ENCODE measurements around the gene LRRC4C. TPM values are rescaled to one million over a fixed set of nuclear protein-coding genes. Genes with fewer than 3 reads are reported as not detected.

Gene LRRC4C
- total RNA-seq, 2 experiments from 2014 or later, result not detected

- Histone ChIP-seq H3K4me1 (ENCODE audit: insufficient read depth, low read length) (no peaks in the 10 kb centered on the region), H3K27ac (ENCODE audit: low read depth in 1 of 2, low read length in 2 of 2) (no peak overlapping the region), H3K9me3 (ENCODE audit: control insufficient read depth in 1 of 2, insufficient read depth in 1 of 2, low read length in 2 of 2) (peaks cover 10 to 14% of the 10 kb centered on the region in 2 experiments), H3K4me3 (ENCODE audit: low read length) (no peak overlapping the region), H3K36me3 (ENCODE audit: insufficient read depth, low read length) (no peaks in the 10 kb centered on the region), H3K27me3 (ENCODE audit: control insufficient read depth in 1 of 2, insufficient read depth in 2 of 2, low read length in 2 of 2) (no peaks in the 10 kb centered on the region)
- ATAC-seq (ENCODE audit: poor library complexity) (no peak), DNase-seq (no peak)
- Mint-ChIP-seq H3K36me3 (ENCODE audit: low read depth) (no peaks in the 10 kb centered on the region), H3K9me3 (peaks cover 4% of the 10 kb centered on the region), H3K27ac (no peak overlapping the region), H3K4me3 (no peak overlapping the region), H3K27me3 (no peaks in the 10 kb centered on the region), H3K4me1 (ENCODE audit: low read depth) (no peaks in the 10 kb centered on the region)
- TF ChIP-seq, protein P1, sequence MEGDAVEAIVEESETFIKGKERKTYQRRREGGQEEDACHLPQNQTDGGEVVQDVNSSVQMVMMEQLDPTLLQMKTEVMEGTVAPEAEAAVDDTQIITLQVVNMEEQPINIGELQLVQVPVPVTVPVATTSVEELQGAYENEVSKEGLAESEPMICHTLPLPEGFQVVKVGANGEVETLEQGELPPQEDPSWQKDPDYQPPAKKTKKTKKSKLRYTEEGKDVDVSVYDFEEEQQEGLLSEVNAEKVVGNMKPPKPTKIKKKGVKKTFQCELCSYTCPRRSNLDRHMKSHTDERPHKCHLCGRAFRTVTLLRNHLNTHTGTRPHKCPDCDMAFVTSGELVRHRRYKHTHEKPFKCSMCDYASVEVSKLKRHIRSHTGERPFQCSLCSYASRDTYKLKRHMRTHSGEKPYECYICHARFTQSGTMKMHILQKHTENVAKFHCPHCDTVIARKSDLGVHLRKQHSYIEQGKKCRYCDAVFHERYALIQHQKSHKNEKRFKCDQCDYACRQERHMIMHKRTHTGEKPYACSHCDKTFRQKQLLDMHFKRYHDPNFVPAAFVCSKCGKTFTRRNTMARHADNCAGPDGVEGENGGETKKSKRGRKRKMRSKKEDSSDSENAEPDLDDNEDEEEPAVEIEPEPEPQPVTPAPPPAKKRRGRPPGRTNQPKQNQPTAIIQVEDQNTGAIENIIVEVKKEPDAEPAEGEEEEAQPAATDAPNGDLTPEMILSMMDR (IDR thresholded peaks at IDR 0.05), result no peak
- intact Hi-C loops (cut with DNase I, micrococcal nuclease), result no loop called here
- CTCF ChIA-PET, result no interaction called here
- POLR2A ChIA-PET, result no interaction called here
Observed at GRCh38 chr11:40149721-40150120, 1309.7 kb downstream of the LRRC4C start.

DNA sequence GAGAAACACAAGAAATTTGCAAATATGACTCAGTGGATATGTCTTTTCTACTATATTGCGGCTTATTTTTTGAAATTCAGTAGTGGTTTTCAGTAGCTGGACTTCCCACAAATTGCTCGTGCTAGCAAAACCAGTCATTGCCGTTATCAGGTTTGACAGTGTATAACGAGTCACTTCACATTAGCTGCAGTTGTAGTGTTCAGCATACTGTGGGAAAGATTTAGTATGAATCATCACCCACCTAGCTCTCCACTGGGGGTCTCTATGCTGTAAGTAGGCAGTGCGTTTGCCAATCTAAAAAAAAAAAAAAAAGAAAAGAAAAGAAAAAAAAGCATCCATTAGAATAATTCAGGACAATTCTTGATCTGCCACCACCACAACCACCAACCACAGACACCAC is 1318.9 kb downstream of the LRRC4C start:
- DNase-seq (no peak), ATAC-seq (ENCODE audit: poor library complexity) (no peak)
- Mint-ChIP-seq H3K36me3 (ENCODE audit: low read depth) (no peaks in the 10 kb centered on the region), H3K4me1 (ENCODE audit: low read depth) (no peaks in the 10 kb centered on the region), H3K27me3 (no peaks in the 10 kb centered on the region), H3K4me3 (no peak overlapping the region), H3K9me3 (peaks cover 10% of the 10 kb centered on the region), H3K27ac (no peak overlapping the region)
- H3K27ac ChIP-seq (ENCODE audit: low read depth in 1 of 2, low read length in 2 of 2), result no peak overlapping the region
- intact Hi-C loops (cut with DNase I, micrococcal nuclease), result no loop called here
- H3K4me3 ChIP-seq (ENCODE audit: low read length), result no peak overlapping the region
- ChIA-PET POLR2A (no interaction called here), CTCF (no interaction called here)
- no peaks in the 10 kb centered on the region for H3K36me3 ChIP-seq (ENCODE audit: insufficient read depth, low read length)
- TF ChIP-seq, protein P1 (IDR thresholded peaks at IDR 0.05), result no peak
- peaks cover 0 to 7% of the 10 kb centered on the region in 2 experiments for H3K9me3 ChIP-seq (ENCODE audit: control insufficient read depth in 1 of 2, insufficient read depth in 1 of 2, low read length in 2 of 2)
- H3K27me3 ChIP-seq (ENCODE audit: control insufficient read depth in 1 of 2, insufficient read depth in 2 of 2, low read length in 2 of 2), result no peaks in the 10 kb centered on the region
- no peaks in the 10 kb centered on the region for H3K4me1 ChIP-seq (ENCODE audit: insufficient read depth, low read length)

DNA sequence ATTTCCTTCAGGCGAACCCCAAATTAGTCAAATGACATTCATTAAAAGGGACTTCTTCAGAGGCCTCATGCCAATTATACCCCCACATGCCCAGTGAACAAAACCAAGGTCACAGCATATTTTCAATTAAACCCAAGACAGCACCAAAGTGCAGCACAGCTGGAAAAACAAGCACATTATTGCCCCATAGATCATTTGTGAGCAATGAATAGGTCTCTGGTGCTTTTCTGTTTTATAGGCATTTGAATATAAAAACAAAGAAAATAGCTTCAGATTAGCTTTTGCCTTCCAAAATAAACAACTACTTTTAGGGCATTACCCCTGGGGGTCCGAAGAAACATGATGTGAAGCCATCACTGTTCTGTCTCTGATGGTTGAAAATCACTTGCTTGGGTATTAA is 1319.9 kb downstream of the LRRC4C start:
- Histone ChIP-seq H3K4me3 (ENCODE audit: low read length) (no peak overlapping the region), H3K36me3 (ENCODE audit: insufficient read depth, low read length) (no peaks in the 10 kb centered on the region), H3K4me1 (ENCODE audit: insufficient read depth, low read length) (no peaks in the 10 kb centered on the region), H3K27me3 (ENCODE audit: control insufficient read depth in 1 of 2, insufficient read depth in 2 of 2, low read length in 2 of 2) (no peaks in the 10 kb centered on the region), H3K9me3 (ENCODE audit: control insufficient read depth in 1 of 2, insufficient read depth in 1 of 2, low read length in 2 of 2) (peaks cover 0 to 7% of the 10 kb centered on the region in 2 experiments), H3K27ac (ENCODE audit: low read depth in 1 of 2, low read length in 2 of 2) (no peak overlapping the region)
- ChIA-PET POLR2A (no interaction called here), CTCF (no interaction called here)
- DNase-seq, result no peak
- Mint-ChIP-seq H3K4me1 (ENCODE audit: low read depth) (no peaks in the 10 kb centered on the region), H3K27ac (no peak overlapping the region), H3K4me3 (no peak overlapping the region), H3K27me3 (no peaks in the 10 kb centered on the region), H3K9me3 (peaks cover 8% of the 10 kb centered on the region), H3K36me3 (ENCODE audit: low read depth) (no peaks in the 10 kb centered on the region)
- TF ChIP-seq, protein P1 (IDR thresholded peaks at IDR 0.05), result no peak
- intact Hi-C loops (cut with DNase I, micrococcal nuclease), result no loop called here
- ATAC-seq (ENCODE audit: poor library complexity), result no peak

All from CD4-positive, alpha-beta T cell (primary cell).